Liver (tissue), 9 donors: ENCODE data around the gene CHTF8. TPM values are rescaled to one million over a fixed set of nuclear protein-coding genes. Genes with fewer than 3 reads are reported as not detected.

Experiments used
- DNase-seq: peaks from one replicate; pipeline ENCODE4 v3.0.0-alpha.2; 2017; ENCODE audit warnings: low spot score
- H3K27ac ChIP-seq, 2 donors: one replicate each; pipeline ENCODE4 v1.7.0; 2013; ENCODE audit warnings: inconsistent platforms in 2 of 2, low read length in 2 of 2, control low read depth in 1 of 2, low read depth in 1 of 2, mild to moderate bottlenecking in 1 of 2
- H3K27me3 ChIP-seq, 4 donors: one replicate each; pipeline versions ENCODE4 v1.6.1 to v1.7.0; 2013; ENCODE audit warnings: low read length in 3 of 4, inconsistent platforms in 1 of 4, mild to moderate bottlenecking in 1 of 4, moderate library complexity in 1 of 4; ENCODE audit not compliant: control insufficient read depth in 4 of 4, insufficient read depth in 4 of 4
- H3K36me3 ChIP-seq, 4 donors: one replicate each; pipeline versions ENCODE4 v1.6.1 to v1.7.0; 2013; ENCODE audit warnings: low read length in 3 of 4, mild to moderate bottlenecking in 3 of 4, low read depth in 1 of 4, moderate library complexity in 1 of 4; ENCODE audit not compliant: control insufficient read depth in 4 of 4, insufficient read depth in 3 of 4
- H3K4me1 ChIP-seq, 4 donors: one replicate each; pipeline versions ENCODE4 v1.6.1 to v1.7.0; 2013; ENCODE audit warnings: low read length in 3 of 4, mild to moderate bottlenecking in 3 of 4, moderate library complexity in 1 of 4; ENCODE audit not compliant: control insufficient read depth in 4 of 4, insufficient read depth in 4 of 4
- H3K4me3 ChIP-seq, 3 donors: one replicate each; pipeline versions ENCODE4 v1.6.1 to v1.7.0; 2013; ENCODE audit warnings: low read length in 3 of 3, control low read depth in 1 of 3, low read depth in 1 of 3, mild to moderate bottlenecking in 1 of 3
- H3K9ac ChIP-seq, 2 donors: one replicate each; pipeline ENCODE4 v1.7.0; 2013; ENCODE audit warnings: low read length in 2 of 2, mild to moderate bottlenecking in 2 of 2, moderate library complexity in 2 of 2, control low read depth in 1 of 2, low read depth in 1 of 2
- H3K9me3 ChIP-seq, 4 donors: one replicate each; pipeline versions ENCODE4 v1.6.1 to v1.7.0; 2013; ENCODE audit warnings: low read length in 3 of 4; ENCODE audit not compliant: control insufficient read depth in 4 of 4
- ATF3 ChIP-seq: IDR thresholded peaks from 2 replicates; pipeline ENCODE4 v1.6.1; 2016; ENCODE audit warnings: antibody characterized with exemption
- EGR1 ChIP-seq, 2 donors: IDR thresholded peaks; 2 replicates each; pipeline ENCODE4 v1.6.1; 2016 to 2018; ENCODE audit warnings: antibody characterized with exemption in 2 of 2, low read depth in 2 of 2
- FOXA2 ChIP-seq: IDR thresholded peaks from 2 replicates; pipeline ENCODE4 v1.6.1; 2016; ENCODE audit warnings: antibody characterized with exemption
- GABPA ChIP-seq, 2 donors: IDR thresholded peaks in 1 of 2; conservative IDR thresholded peaks in 1 of 2; 2 replicates each; pipeline ENCODE4 v1.6.1; 2016; ENCODE audit warnings: antibody characterized with exemption in 2 of 2, mild to moderate bottlenecking in 1 of 2, moderate library complexity in 1 of 2
- HNF4A ChIP-seq, 2 donors: conservative IDR thresholded peaks; 2 replicates each; pipeline ENCODE4 v1.6.1; 2016; ENCODE audit warnings: antibody characterized with exemption in 2 of 2, mild to moderate bottlenecking in 2 of 2
- HNF4G ChIP-seq: IDR thresholded peaks from 2 replicates; pipeline ENCODE4 v1.6.1; 2016; ENCODE audit warnings: antibody characterized with exemption
- NR2F2 ChIP-seq: IDR thresholded peaks from 2 replicates; pipeline ENCODE4 v1.6.1; 2016; ENCODE audit warnings: antibody characterized with exemption
- RAD21 ChIP-seq, 2 donors: IDR thresholded peaks; 2 replicates each; pipeline ENCODE4 v1.6.1; 2016; ENCODE audit warnings: antibody characterized with exemption in 2 of 2, mild to moderate bottlenecking in 2 of 2
- RXRA ChIP-seq, 2 donors: IDR thresholded peaks; 2 replicates each; pipeline ENCODE4 v1.6.1; 2017 to 2018; ENCODE audit warnings: antibody characterized with exemption in 2 of 2, mild to moderate bottlenecking in 1 of 2
- TAF1 ChIP-seq: conservative IDR thresholded peaks from 2 replicates; pipeline ENCODE4 v1.6.1; 2016; ENCODE audit warnings: antibody characterized with exemption, mild to moderate bottlenecking
- YY1 ChIP-seq: IDR thresholded peaks from 2 replicates; pipeline ENCODE4 v1.6.1; 2016; ENCODE audit warnings: antibody characterized with exemption, mild to moderate bottlenecking
- ZBTB33 ChIP-seq: IDR thresholded peaks from 2 replicates; pipeline ENCODE4 v1.6.1; 2016; ENCODE audit warnings: antibody characterized with exemption
- WGBS: extraction: QIAGEN DNeasy Blood & Tissue Kit; methylation state at CpG from one replicate; pipeline ENCODE4 v1.1.7; 2013; 5-methylcytosine and 5-hydroxymethylcytosine counted together
- polyA plus RNA-seq, 2 donors: library from polyadenylated mRNA; stranded (reverse) in 1 of 2; unstranded in 1 of 2; fragments of 200-250 nt in 1 of 2; fragments of >200 nt in 1 of 2; fragmentation: Nextera tagmentation in 1 of 2; extraction: Ambion mirVana in 1 of 2; gene quantifications; one replicate each; pipeline versions ENCODE4 v1.2.1 to v1.2.3, GENCODE V29; 2013 to 2015
- total RNA-seq, 2 donors: library from RNA; depleted of rRNA; stranded (reverse); fragments of >200 nt; gene quantifications; one replicate each; pipeline ENCODE4 v1.2.3, GENCODE V29; 2014
- TF ChIP-seq, protein P1 (sequence below): IDR thresholded peaks from 2 replicates; pipeline ENCODE4 v1.6.1; 2016; ENCODE audit warnings: antibody characterized with exemption
- TF ChIP-seq, protein P2 (sequence below): IDR thresholded peaks from 2 replicates; pipeline ENCODE4 v1.6.1; 2016; ENCODE audit warnings: antibody characterized with exemption, mild to moderate bottlenecking
- TF ChIP-seq, protein P3 (sequence below): fragments of 150-350 bp; IDR thresholded peaks from 2 replicates; pipeline ENCODE4 v1.5.1; 2017; ENCODE audit warnings: improper control_type of control experiment, low read depth, low read length; ENCODE audit not compliant: missing input control
- donor health status: healthy.
- donor health status: healthy.
- donor health status: healthy.
- donor health status: healthy.
- donor health status: healthy.

The CHTF8 gene
- total and polyA plus RNA-seq, 4 donors = 15.2 to 56.9 (median 51.6) TPM

- no peak for TF ChIP-seq ATF3
- no peak for TF ChIP-seq EGR1 (IDR thresholded peaks at IDR 0.05; ENCODE audit: low read depth in 2 of 2)
Observed at GRCh38 chr16:69100071-69100691, 32.2 kb downstream of the CHTF8 start (continued).

DNA sequence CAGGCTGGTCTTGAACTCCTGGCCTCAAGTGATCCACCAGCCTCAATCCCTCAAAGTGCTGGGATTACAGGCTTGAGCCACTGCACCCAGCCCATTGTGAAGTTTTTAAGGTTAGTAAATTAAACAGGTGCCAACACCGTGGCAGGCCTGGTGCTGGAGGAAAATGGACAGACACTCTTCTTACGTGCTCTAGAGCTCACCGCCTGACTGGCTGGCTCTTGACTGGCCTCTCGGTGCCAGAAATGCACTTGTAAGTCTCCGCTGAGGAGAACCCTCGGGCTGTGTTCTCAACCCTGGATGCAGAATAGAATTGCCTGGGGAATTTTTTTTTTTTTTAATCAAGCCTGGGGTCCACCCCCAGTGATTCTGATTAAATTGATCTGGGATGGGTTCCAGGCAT lies 37.2 kb downstream of the CHTF8 start:
- no peaks in the 10 kb centered on the region for H3K9me3 ChIP-seq

DNA sequence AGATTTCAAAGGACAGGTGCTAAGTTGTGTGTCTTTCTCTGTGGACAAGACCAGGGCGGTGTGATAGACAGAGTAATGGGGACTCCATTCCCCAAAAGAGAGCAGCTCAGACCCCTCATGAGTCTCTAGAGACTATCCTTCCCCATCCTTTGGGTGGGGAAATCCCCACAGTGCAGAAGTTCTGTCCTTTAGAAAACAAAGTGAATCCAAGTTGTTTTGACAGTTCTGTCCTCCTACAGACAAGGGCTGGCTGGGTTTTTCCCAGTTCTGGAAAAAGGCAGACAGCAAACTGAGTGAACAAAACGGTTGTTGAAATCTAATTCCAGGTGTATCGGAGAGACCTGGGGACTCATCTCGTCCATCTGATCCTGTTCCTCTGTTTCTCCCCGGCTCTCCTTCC lies 37.9 kb downstream of the CHTF8 start:
- no peak overlapping the region for H3K27ac ChIP-seq
- H3K9ac ChIP-seq = no peak overlapping the region
- WGBS = 86% methylated on average over 5 of the region's 5 CpGs
- no peak for DNase-seq
- TF ChIP-seq EGR1 (IDR thresholded peaks at IDR 0.05; ENCODE audit: low read depth in 2 of 2) (no peak), RAD21 (IDR thresholded peaks at IDR 0.05) (no peak), HNF4A (conservative IDR thresholded peaks at IDR 0.05) (no peak), GABPA (IDR thresholded peaks at IDR 0.05 in 1 of 2, conservative IDR thresholded peaks at IDR 0.05 in 1 of 2) (no peak), YY1 (no peak), NR2F2 (no peak), RXRA (IDR thresholded peaks at IDR 0.05) (no peak), FOXA2 (no peak), ZBTB33 (no peak), HNF4G (no peak)
- H3K27me3 ChIP-seq = no peaks in the 10 kb centered on the region
- H3K36me3 ChIP-seq = no peaks in the 10 kb centered on the region
- no peak overlapping the region for H3K4me3 ChIP-seq
- peaks cover 6 to 8% (median 7%) of the 10 kb centered on the region in 4 donors for H3K4me1 ChIP-seq
- no peaks in the 10 kb centered on the region for H3K9me3 ChIP-seq

More for the DNA sequence above, 37.2 kb downstream of the CHTF8 start:
- no peak for TF ChIP-seq ATF3
- TF ChIP-seq, protein P1, sequence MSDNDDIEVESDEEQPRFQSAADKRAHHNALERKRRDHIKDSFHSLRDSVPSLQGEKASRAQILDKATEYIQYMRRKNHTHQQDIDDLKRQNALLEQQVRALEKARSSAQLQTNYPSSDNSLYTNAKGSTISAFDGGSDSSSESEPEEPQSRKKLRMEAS = no peak
- no peak for TF ChIP-seq TAF1
- TF ChIP-seq, protein P2, sequence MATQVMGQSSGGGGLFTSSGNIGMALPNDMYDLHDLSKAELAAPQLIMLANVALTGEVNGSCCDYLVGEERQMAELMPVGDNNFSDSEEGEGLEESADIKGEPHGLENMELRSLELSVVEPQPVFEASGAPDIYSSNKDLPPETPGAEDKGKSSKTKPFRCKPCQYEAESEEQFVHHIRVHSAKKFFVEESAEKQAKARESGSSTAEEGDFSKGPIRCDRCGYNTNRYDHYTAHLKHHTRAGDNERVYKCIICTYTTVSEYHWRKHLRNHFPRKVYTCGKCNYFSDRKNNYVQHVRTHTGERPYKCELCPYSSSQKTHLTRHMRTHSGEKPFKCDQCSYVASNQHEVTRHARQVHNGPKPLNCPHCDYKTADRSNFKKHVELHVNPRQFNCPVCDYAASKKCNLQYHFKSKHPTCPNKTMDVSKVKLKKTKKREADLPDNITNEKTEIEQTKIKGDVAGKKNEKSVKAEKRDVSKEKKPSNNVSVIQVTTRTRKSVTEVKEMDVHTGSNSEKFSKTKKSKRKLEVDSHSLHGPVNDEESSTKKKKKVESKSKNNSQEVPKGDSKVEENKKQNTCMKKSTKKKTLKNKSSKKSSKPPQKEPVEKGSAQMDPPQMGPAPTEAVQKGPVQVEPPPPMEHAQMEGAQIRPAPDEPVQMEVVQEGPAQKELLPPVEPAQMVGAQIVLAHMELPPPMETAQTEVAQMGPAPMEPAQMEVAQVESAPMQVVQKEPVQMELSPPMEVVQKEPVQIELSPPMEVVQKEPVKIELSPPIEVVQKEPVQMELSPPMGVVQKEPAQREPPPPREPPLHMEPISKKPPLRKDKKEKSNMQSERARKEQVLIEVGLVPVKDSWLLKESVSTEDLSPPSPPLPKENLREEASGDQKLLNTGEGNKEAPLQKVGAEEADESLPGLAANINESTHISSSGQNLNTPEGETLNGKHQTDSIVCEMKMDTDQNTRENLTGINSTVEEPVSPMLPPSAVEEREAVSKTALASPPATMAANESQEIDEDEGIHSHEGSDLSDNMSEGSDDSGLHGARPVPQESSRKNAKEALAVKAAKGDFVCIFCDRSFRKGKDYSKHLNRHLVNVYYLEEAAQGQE = no peak
- no peak for TF ChIP-seq RXRA (IDR thresholded peaks at IDR 0.05)
- TF ChIP-seq, protein P3, sequence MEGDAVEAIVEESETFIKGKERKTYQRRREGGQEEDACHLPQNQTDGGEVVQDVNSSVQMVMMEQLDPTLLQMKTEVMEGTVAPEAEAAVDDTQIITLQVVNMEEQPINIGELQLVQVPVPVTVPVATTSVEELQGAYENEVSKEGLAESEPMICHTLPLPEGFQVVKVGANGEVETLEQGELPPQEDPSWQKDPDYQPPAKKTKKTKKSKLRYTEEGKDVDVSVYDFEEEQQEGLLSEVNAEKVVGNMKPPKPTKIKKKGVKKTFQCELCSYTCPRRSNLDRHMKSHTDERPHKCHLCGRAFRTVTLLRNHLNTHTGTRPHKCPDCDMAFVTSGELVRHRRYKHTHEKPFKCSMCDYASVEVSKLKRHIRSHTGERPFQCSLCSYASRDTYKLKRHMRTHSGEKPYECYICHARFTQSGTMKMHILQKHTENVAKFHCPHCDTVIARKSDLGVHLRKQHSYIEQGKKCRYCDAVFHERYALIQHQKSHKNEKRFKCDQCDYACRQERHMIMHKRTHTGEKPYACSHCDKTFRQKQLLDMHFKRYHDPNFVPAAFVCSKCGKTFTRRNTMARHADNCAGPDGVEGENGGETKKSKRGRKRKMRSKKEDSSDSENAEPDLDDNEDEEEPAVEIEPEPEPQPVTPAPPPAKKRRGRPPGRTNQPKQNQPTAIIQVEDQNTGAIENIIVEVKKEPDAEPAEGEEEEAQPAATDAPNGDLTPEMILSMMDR = no peak
- TF ChIP-seq NR2F2 = no peak
- TF ChIP-seq EGR1 (IDR thresholded peaks at IDR 0.05; ENCODE audit: low read depth in 2 of 2) = no peak
- TF ChIP-seq YY1 = no peak
- no peak for DNase-seq
- Histone ChIP-seq H3K27ac (no peak overlapping the region), H3K9ac (no peak overlapping the region), H3K4me3 (no peak overlapping the region), H3K27me3 (no peaks in the 10 kb centered on the region), H3K36me3 (no peaks in the 10 kb centered on the region), H3K4me1 (peaks cover 0 to under 1% (median under 1%) of the 10 kb centered on the region in 4 donors)
- 95% methylated on average over 6 of the region's 6 CpGs for WGBS
